Naive thymus-derived CD4-positive, alpha-beta T cell (primary cell): ENCODE measurements around the gene MAJIN. TPM values are rescaled to one million over a fixed set of nuclear protein-coding genes. Genes with fewer than 3 reads are reported as not detected.

Experiments used
- ATAC-seq: fragments of 150-1000 bp; cut with Tn5 transposase; 2 replicates; pipeline ENCODE4 v1.10.0; 2021; ENCODE audit warnings: mild to moderate bottlenecking, moderate library complexity
- CTCF ChIA-PET: fragments of 350-600 bp; sonication (Branson Sonifier 250); formaldehyde crosslinking; loops from one replicate; lab custom pipeline; 2021; ENCODE audit warnings: antibody characterized with exemption; lab: Charles Lee
- POLR2A ChIA-PET: fragments of 350-600 bp; sonication (Branson Sonifier 250); formaldehyde crosslinking; loops from one replicate; lab custom pipeline; 2021; ENCODE audit warnings: antibody characterized with exemption, inconsistent platforms; lab: Charles Lee
- DNase-seq, 9 donors: peaks; one replicate each; pipeline versions ENCODE4 v3.0.0 to v3.0.0-alpha.2; 2020 to 2022; ENCODE audit warnings: mixed read lengths in 1 of 9
- H3K27ac ChIP-seq: one replicate; pipeline ENCODE4 v1.7.0; 2013; ENCODE audit warnings: mild to moderate bottlenecking, low read depth, low read length, moderate library complexity
- H3K27me3 ChIP-seq, 2 donors: one replicate each; pipeline ENCODE4 v1.7.0; 2013; ENCODE audit warnings: low read length in 2 of 2, mild to moderate bottlenecking in 2 of 2, moderate library complexity in 2 of 2; ENCODE audit not compliant: control insufficient read depth in 2 of 2, insufficient read depth in 2 of 2
- H3K36me3 ChIP-seq, 3 experiments: 1 replicate in 2 of 3; 2 replicates in 1 of 3; pipeline ENCODE4 v1.7.0; 2013; ENCODE audit warnings: low read length in 3 of 3, mild to moderate bottlenecking in 3 of 3, moderate library complexity in 1 of 3; ENCODE audit not compliant: insufficient read depth in 3 of 3, control insufficient read depth in 2 of 3
- H3K4me1 ChIP-seq, 2 donors: one replicate each; pipeline ENCODE4 v1.7.0; 2013; ENCODE audit warnings: low read length in 2 of 2, mild to moderate bottlenecking in 2 of 2, moderate library complexity in 1 of 2; ENCODE audit not compliant: control insufficient read depth in 2 of 2, insufficient read depth in 2 of 2
- H3K4me3 ChIP-seq: 2 replicates; pipeline ENCODE4 v1.7.0; 2013; ENCODE audit warnings: mild to moderate bottlenecking, low read length
- H3K9me3 ChIP-seq, 3 experiments: 1 replicate in 2 of 3; 2 replicates in 1 of 3; pipeline ENCODE4 v1.7.0; 2013; ENCODE audit warnings: low read length in 3 of 3; ENCODE audit not compliant: control insufficient read depth in 2 of 3
- H3K27ac Mint-ChIP-seq, 9 donors: one replicate each; pipeline ENCODE4 v1.8.0; 2020 to 2022; ENCODE audit warnings: mixed read lengths in 9 of 9, mild to moderate bottlenecking in 8 of 9, moderate library complexity in 5 of 9, inconsistent platforms in 2 of 9
- H3K27me3 Mint-ChIP-seq, 5 donors: one replicate each; pipeline ENCODE4 v1.8.0; 2021 to 2022; ENCODE audit warnings: mixed read lengths in 5 of 5, mild to moderate bottlenecking in 1 of 5
- H3K36me3 Mint-ChIP-seq, 5 donors: one replicate each; pipeline ENCODE4 v1.8.0; 2020 to 2022; ENCODE audit warnings: mixed read lengths in 5 of 5, mild to moderate bottlenecking in 3 of 5, inconsistent platforms in 1 of 5
- H3K4me1 Mint-ChIP-seq, 7 donors: one replicate each; pipeline ENCODE4 v1.8.0; 2020 to 2022; ENCODE audit warnings: mixed read lengths in 7 of 7, mild to moderate bottlenecking in 3 of 7, inconsistent platforms in 1 of 7
- H3K4me3 Mint-ChIP-seq, 10 donors: one replicate each; pipeline ENCODE4 v1.8.0; 2020 to 2022; ENCODE audit warnings: mild to moderate bottlenecking in 10 of 10, mixed read lengths in 10 of 10, moderate library complexity in 6 of 10, inconsistent platforms in 2 of 10
- H3K9me3 Mint-ChIP-seq, 11 donors: one replicate each; pipeline ENCODE4 v1.8.0; 2020 to 2022; ENCODE audit warnings: mixed read lengths in 11 of 11, mild to moderate bottlenecking in 4 of 11, inconsistent platforms in 1 of 11, moderate library complexity in 1 of 11
- intact Hi-C, 2 donors: fragments of 100-400 bp; cut with micrococcal nuclease; formaldehyde crosslinking; loops; one replicate each; pipeline ENCODE4 v1.15.1; 2023
- polyA plus RNA-seq, 2 donors: library from polyadenylated mRNA; unstranded; fragments of 300-500 nt; fragmentation: Illumina TruSeq; gene quantifications; one replicate each; pipeline ENCODE4 v1.2.3, GENCODE V29; 2021
- total RNA-seq, 6 experiments: library from RNA in 5 of 6; stranded (reverse) in 5 of 6; gene quantifications; 1 replicate in 5 of 6; 2 replicates in 1 of 6; pipeline ENCODE4 v1.2.3 and lab custom pipeline; 2021 to 2026

Gene MAJIN
- total RNA-seq (1 to 10 TPM in 1 of 5 experiments, under 1 TPM in 3, not detected in 1; 0.48 to 1.1 (median 0.85) TPM), polyA plus RNA-seq (1 to 10 TPM in 1 of 2 donors, not detected in 1; 1.2 TPM), total RNA-seq (lab: John Stamatoyannopoulos, UW) (0.81 reads per million)

- ATAC-seq = peak; percentile 86
- CTCF ChIA-PET = interaction anchor here (0.5 kb wide), 1 partner anchor 269 kb away, joined by 3 read pairs; no protein-coding TSS in a partner anchor
Measured at GRCh38 chr11:64971421-64972233, at the start of gene MAJIN. Gene MAJIN (minus strand): TSS chr11:64972108. CDS start chr11:64959405, 12,703 bp downstream.

DNA sequence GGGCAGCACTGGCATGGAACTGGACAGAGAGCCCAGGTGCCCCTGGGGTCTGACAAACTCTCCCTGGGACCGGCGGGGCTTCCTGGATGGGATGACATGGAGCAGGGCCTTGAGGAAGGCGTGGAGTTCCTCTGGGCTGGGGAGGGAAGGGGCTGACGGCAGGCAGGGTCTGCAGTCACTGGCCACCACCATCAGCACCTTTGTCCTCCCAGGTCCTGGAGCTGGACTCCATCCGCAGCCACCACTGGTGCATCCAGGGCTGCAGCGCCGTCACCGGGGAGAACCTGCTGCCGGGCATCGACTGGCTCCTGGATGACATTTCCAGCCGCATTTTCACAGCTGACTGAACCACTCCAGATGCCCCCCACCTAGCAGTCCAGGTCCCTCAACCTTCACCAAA lies 49.6 kb upstream of the MAJIN start:
- H3K27ac Mint-ChIP-seq = no peak overlapping the region
- no peak overlapping the region for H3K27ac ChIP-seq

More at GRCh38 chr11:64971421-64972233, at the start of gene MAJIN:
- Histone ChIP-seq H3K9me3 (no peaks in the 10 kb centered on the region), H3K4me1 (peaks cover 0 to 8% of the 10 kb centered on the region in 2 donors), H3K27ac (peak within 1 kb of the TSS; percentile 63), H3K36me3 (no peaks in the 10 kb centered on the region), H3K4me3 (peak within 1 kb of the TSS; percentile 32), H3K27me3 (no peaks in the 10 kb centered on the region)
- Mint-ChIP-seq H3K9me3 (no peaks in the 10 kb centered on the region), H3K4me1 (peaks cover 0 to 23% (median 14%) of the 10 kb centered on the region in 7 donors), H3K4me3 (peak within 1 kb of the TSS; percentile 60 to 87 (median 78)), H3K36me3 (no peaks in the 10 kb centered on the region), H3K27me3 (no peaks in the 10 kb centered on the region), H3K27ac (peak within 1 kb of the TSS; percentile 70 to 91 (median 83))
- DNase-seq = peak; percentile 80 to 92 (median 87)
- POLR2A ChIA-PET = interaction anchor here (0.9 to 1.9 kb wide), 4 partner anchors 123 to 193 kb away, joined by 3 to 5 read pairs (median 4); partner anchors contain the start of genes FAU, MEN1, MRPL49 and SF1
- intact Hi-C loops = loop anchor here in 1 of 2 donors (1.0 kb wide), 1 partner anchor 47 kb away; the partner anchor contains the start of gene PPP2R5B

DNA sequence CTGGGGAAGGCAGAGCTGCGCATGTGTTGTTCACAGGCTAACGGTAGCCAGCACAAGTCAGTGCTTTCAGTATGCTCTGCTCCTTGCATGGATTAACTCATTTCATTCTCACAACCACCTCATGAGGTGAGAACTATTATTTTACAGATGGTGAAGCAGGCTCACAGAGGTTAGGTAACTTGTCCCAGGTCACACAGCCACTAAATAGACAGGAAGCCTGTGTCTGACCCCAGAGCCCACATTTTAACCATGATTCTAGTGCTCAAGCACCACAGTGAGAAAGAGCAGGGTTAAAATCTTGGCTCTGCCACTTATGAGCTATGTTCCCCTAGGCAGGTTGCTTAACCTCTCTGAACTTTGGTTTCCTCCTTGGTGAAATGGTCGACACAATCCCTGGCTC lies 49.1 kb upstream of the MAJIN start:
- no peak overlapping the region for H3K4me3 Mint-ChIP-seq
- H3K27ac Mint-ChIP-seq = no peak overlapping the region
- H3K27ac ChIP-seq = no peak overlapping the region
- H3K4me1 ChIP-seq = no peaks in the 10 kb centered on the region
- peaks cover 6 to 14% (median 10%) of the 10 kb centered on the region in 7 donors for H3K4me1 Mint-ChIP-seq
- intact Hi-C loops = no loop called here
- no peaks in the 10 kb centered on the region for H3K27me3 ChIP-seq
- DNase-seq (no peak), ATAC-seq (no peak)
- no peaks in the 10 kb centered on the region for H3K9me3 Mint-ChIP-seq
- peaks cover 0 to 26% (median 0%) of the 10 kb centered on the region in 3 experiments for H3K36me3 ChIP-seq
- H3K9me3 ChIP-seq = no peaks in the 10 kb centered on the region
- H3K4me3 ChIP-seq = no peak overlapping the region
- no peaks in the 10 kb centered on the region for H3K27me3 Mint-ChIP-seq
- H3K36me3 Mint-ChIP-seq = peaks cover 0 to 19% (median 10%) of the 10 kb centered on the region in 5 donors
- ChIA-PET POLR2A (interaction anchor here (1.6 kb wide), 1 partner anchor 17 kb away, joined by 4 read pairs; no protein-coding TSS in a partner anchor), CTCF (no interaction called here)

More for the DNA sequence above, 49.6 kb upstream of the MAJIN start:
- H3K9me3 Mint-ChIP-seq = no peaks in the 10 kb centered on the region
- Histone ChIP-seq H3K4me3 (no peak overlapping the region), H3K9me3 (no peaks in the 10 kb centered on the region), H3K27me3 (no peaks in the 10 kb centered on the region), H3K36me3 (peaks cover 0 to 26% (median 0%) of the 10 kb centered on the region in 3 experiments), H3K4me1 (no peaks in the 10 kb centered on the region)
- H3K4me3 Mint-ChIP-seq = no peak overlapping the region
- intact Hi-C loops = no loop called here
- no peaks in the 10 kb centered on the region for H3K27me3 Mint-ChIP-seq
- peaks cover 4 to 9% (median 6%) of the 10 kb centered on the region in 7 donors for H3K4me1 Mint-ChIP-seq
- peaks cover 0 to 18% (median 8%) of the 10 kb centered on the region in 5 donors for H3K36me3 Mint-ChIP-seq
- ChIA-PET POLR2A (interaction anchor here (1.6 kb wide), 1 partner anchor 17 kb away, joined by 4 read pairs; no protein-coding TSS in a partner anchor), CTCF (no interaction called here)
- no peak for ATAC-seq
- no peak for DNase-seq

- H3K27ac ChIP-seq = no peak overlapping the region
- POLR2A ChIA-PET = no interaction called here
- CTCF ChIA-PET = no interaction called here
- peaks cover 0 to 26% (median 0%) of the 10 kb centered on the region in 3 experiments for H3K36me3 ChIP-seq
- H3K36me3 Mint-ChIP-seq = peaks cover 0 to 19% (median 10%) of the 10 kb centered on the region in 5 donors
- peaks cover 12 to 21% (median 18%) of the 10 kb centered on the region in 7 donors for H3K4me1 Mint-ChIP-seq
- no peak overlapping the region for H3K4me3 Mint-ChIP-seq
- H3K27me3 ChIP-seq = no peaks in the 10 kb centered on the region
- DNase-seq = no peak
- no peak for ATAC-seq
- H3K27ac Mint-ChIP-seq = no peak overlapping the region
- intact Hi-C loops = no loop called here
- no peak overlapping the region for H3K4me3 ChIP-seq
- H3K9me3 Mint-ChIP-seq = no peaks in the 10 kb centered on the region
- H3K4me1 ChIP-seq = peaks cover 0 to 2% of the 10 kb centered on the region in 2 donors
- no peaks in the 10 kb centered on the region for H3K9me3 ChIP-seq
- H3K27me3 Mint-ChIP-seq = no peaks in the 10 kb centered on the region
Measured at GRCh38 chr11:65019824-65020223, 47.9 kb upstream of the MAJIN start.

GRCh38 chr11:65017937-65018336 lies 46.0 kb upstream of the MAJIN start:
- Mint-ChIP-seq H3K4me1 (peaks cover 15 to 33% (median 27%) of the 10 kb centered on the region in 7 donors), H3K9me3 (no peaks in the 10 kb centered on the region), H3K27me3 (no peaks in the 10 kb centered on the region), H3K36me3 (peaks cover 0 to 19% (median 10%) of the 10 kb centered on the region in 5 donors), H3K4me3 (no peak overlapping the region), H3K27ac (no peak overlapping the region)
- Histone ChIP-seq H3K4me3 (no peak overlapping the region), H3K4me1 (peaks cover 4 to 9% of the 10 kb centered on the region in 2 donors), H3K27me3 (no peaks in the 10 kb centered on the region), H3K9me3 (no peaks in the 10 kb centered on the region), H3K36me3 (peaks cover 0 to 26% (median 0%) of the 10 kb centered on the region in 3 experiments), H3K27ac (no peak overlapping the region)
- intact Hi-C loops = no loop called here
- ATAC-seq = no peak
- ChIA-PET CTCF (no interaction called here), POLR2A (interaction anchor here (1.7 kb wide), 1 partner anchor 117 kb away, joined by 4 read pairs; the partner anchor contains the start of gene SYVN1)
- DNase-seq = no peak

GRCh38 chr11:65016705-65017104 lies 44.8 kb upstream of the MAJIN start:
- ATAC-seq (no peak), DNase-seq (no peak)
- peak overlapping the region in 2 of 9 donors; percentile 20 to 80 for H3K27ac Mint-ChIP-seq
- peaks cover 0 to 26% (median 0%) of the 10 kb centered on the region in 3 experiments for H3K36me3 ChIP-seq
- H3K27me3 ChIP-seq = no peaks in the 10 kb centered on the region
- H3K9me3 Mint-ChIP-seq = no peaks in the 10 kb centered on the region
- no peak overlapping the region for H3K27ac ChIP-seq
- H3K4me3 Mint-ChIP-seq = peak overlapping the region in 2 of 10 donors; percentile 38 to 39
- intact Hi-C loops = no loop called here
- peaks cover 4 to 9% of the 10 kb centered on the region in 2 donors for H3K4me1 ChIP-seq
- no peaks in the 10 kb centered on the region for H3K9me3 ChIP-seq
- no peak overlapping the region for H3K4me3 ChIP-seq
- POLR2A ChIA-PET = interaction anchor here (0.7 to 4.0 kb wide), 3 partner anchors 9 to 1470 kb away, joined by 4 to 28 read pairs (median 4); partner anchors contain the start of genes SNX15 and SYVN1
- CTCF ChIA-PET = no interaction called here
- peaks cover 15 to 33% (median 29%) of the 10 kb centered on the region in 7 donors for H3K4me1 Mint-ChIP-seq
- peaks cover 0 to 14% (median 10%) of the 10 kb centered on the region in 5 donors for H3K36me3 Mint-ChIP-seq
- no peaks in the 10 kb centered on the region for H3K27me3 Mint-ChIP-seq
